ENCODE data around the gene SSTR5.

The SSTR5 gene

DNA sequence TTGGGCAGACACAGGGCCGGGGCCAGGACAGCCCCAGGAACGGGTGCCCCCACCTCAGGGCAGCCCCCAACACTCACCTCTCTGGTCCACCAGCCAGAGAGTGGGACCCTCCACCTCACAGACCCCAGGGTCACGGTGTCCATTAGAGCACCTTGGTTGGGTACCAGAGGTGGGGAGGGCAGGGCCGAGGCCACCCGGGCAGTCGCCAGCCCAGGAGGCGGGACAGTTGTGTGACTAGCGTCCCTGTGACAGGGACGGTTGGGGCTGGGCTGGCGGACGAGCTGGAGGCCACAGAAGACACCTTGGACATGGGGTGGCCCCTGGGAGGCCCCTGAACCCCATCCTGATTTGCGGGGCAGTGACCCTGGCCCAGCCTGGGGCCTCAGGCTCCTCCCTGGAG lies 35.2 kb downstream of the SSTR5 start:
- no peak for DNase-seq

DNA sequence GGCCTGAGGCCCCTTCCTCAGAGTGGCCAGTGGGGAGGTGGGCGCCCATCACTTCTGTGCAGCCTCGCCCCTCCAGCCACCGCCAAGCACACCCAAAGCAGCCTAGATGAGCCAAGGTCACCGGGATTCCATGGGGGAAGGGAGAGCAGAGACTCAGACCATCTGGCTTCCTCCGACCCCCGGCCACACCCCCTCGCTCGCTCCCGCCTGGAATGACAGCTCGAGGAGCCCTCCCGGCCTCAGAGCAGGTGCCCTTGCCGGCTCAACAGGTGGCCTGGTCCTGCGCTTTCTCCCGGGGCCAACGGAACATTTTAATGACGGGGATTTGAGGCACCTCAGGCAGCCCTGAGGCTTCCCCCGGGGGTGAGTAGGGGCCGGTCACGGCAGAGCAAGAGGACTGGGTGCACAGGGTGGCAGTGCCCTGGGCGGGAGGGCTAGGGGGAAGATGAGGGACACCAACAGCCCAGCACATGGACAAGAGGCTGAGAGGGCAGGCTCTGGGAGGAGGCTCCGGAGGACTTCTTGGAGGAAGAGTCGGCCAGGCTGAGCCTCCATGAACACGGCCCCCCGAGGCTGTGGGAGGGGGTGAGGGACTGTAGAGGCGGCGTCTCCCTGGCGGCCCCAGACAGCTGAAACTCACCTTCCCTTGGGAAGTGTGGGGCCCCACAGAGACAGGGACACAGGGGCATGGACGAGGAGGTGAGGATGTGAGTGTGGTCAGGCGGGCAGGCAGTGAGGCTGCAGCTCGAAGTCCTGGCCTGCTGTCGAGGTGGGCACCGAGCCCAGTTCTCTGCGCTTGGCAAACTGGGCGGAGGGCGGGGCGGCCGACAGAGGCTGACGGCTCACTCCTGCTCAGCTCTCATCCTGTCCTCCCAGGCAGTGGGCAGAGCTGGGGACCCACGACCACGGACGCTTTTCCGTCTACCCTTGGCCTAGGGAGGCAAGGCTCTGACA lies 36.0 kb downstream of the SSTR5 start:
- no peak for DNase-seq

DNA sequence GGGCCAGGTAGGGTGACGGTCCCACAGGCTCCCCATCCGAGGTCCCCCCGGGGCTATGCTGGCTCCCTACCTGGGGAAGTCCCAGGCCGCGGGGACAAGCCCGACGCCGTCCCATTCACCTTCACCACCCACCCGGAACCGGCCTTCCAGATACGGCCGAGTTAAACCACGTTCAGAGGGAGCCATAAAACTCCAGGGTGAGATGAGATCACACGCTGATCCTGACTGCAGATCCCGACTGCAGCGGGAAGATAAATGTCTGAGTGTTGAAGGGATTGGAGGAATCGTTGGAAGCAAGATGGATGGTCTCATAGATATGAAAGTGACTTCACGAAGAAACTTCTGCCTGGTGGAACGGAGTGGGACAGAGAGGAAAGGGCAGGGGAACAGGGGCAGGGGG lies 37.1 kb downstream of the SSTR5 start:
- DNase-seq: no peak

DNA sequence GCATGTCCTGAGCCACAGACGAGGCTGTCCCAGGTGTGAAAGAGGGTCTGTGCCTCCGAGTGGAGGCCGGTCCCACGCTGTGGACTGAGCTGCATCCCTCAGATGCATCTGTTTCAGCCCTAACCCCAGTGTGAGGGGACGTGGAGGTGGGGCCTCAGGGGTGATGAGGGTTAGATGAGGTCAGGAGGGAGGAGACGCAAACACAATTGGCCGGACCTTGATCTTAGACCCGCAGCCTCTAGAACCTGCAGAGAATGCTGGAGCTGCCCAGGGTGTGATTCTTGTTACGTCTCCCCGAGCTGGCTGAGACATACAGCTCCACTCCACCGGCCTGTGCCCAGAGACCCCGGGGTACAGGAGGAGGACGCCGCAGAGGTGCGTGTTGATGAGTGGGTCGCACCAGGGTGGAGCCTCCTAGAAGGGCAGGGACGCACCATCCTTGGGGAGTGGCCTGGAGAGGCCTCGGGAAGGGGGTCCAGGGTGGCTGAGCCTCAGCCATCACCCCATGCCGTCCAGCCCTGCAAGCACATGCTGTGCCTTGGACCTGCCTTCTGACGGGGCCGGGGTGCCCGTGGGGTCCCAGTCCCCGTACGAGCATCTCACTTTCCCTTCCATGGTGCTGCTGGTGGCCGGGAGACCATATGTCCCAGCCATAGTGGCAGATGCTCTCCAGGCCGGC lies 40.1 kb downstream of the SSTR5 start:
- DNase-seq: no peak

DNA sequence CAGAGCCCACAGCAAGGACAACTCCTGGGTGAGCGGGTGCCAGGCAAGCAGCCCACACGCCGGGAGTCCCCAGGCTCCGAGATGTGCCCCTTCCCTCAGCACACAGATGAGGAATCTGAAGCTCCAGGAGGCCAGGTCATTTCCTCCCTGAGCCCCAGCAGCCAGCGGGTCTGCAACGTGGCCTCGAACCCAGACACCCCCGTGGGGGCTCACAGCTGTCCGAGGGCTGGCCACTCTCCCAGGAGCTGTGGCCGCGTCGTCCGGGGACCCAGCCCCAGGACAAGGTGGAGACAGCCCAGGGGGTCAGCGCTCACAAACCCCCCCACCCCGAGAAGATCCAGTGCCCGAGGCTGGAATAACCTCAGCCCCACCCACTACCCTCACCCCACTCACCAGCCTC lies 40.9 kb downstream of the SSTR5 start:
- DNase-seq: no peak

DNA sequence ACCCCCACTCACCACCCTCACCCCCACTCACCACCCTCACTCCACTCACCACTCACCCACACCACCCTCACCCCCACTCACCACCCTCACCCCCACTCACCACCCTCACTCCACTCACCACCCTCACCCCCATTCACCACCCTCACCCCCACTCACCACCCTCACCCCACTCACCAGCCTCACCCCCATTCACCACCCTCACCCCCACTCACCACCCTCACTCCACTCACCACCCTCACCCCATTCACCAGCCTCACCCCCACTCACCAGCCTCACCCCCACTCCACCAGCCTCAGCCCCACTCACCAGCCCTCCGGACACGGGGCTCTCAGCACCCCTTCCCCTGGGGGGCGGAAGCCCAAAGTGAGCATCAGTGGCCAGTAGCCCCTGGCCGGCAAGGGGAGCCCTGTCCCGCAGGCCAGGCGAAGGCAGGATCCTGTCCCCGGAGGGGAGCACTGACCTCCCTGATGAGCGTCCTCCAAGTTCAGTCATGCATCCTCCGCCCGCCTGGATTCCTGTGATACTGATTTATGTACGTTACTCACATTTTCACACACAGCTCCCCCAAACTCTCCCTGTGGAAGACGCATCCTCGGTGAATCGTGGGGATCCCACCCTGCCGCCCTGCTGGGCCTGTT lies 41.5 kb downstream of the SSTR5 start:
- DNase-seq: no peak

DNA sequence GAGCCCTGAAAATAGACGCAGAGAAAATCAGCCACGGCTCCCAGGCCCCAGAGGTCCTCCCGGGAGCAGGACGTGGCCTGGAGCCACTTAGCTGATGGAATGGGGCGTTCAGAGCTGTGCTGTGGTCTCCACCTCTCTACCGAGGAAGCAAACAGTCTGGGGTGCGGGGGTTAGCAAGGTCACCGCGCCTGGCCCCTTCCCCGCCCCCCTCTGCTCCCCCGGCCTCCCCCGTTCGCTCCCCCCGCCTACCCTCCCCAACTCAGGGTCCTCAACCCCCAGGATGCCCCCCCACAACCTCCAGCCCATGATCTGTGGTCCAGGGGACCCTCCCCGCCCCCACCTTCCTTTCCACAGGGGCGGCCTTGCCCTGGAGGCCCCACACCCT lies 44.1 kb downstream of the SSTR5 start:
- DNase-seq: no peak

DNA sequence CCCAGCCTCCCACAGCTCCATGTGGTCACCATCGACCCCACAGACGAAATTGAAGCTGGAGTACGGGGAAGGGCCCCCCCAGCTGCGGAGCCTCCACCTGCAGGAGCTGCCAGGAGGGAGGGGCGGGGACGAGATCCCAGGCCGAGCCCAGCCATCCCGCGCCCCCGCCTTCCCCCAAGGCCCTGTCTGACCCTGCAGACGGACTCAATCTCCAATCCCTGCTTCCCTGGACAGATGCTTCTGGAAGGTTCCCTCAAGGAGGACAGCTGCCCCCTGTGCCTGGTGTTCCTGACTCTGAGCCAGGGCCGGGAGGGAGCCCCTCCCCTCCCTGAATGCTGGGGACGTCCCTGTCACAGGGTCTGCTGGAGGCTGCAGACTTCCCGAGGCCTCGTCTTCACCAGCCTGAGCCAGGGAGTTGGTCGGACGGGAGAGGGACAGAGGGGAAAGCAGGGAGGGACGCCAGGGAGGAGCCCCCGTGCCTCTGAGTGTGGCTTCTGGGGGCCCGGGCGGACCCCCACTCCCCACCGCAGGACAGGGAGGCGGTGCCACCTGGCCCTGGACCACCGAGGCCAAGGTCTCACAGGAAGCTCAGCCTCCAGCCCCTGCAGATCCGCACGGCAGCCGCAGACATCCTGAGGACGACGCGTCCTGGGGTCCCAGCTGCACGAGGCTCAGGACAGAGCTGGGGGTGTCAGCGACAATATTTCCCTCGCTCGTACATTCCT lies 44.8 kb downstream of the SSTR5 start:
- no peak for DNase-seq

DNA sequence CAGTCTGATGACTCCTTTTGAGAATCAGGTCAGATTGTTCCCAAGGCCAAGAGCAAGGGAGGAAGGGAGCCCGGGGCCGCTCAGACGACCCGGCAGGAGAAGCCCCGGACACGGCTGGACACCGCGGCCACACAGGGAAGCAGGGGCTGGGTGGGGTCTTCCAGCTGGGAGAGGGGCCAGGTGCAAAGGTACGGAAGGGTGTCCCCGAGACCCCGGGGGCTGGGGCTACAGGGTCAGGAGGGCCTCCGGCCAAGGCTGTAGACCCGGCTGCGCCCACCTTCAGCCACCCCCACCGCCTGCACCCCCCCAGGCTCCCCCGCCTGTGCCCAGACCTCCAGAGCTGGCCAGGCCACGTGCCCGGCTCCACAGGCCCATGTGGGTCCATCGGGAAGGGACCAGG lies 45.4 kb downstream of the SSTR5 start:
- DNase-seq: no peak

DNA sequence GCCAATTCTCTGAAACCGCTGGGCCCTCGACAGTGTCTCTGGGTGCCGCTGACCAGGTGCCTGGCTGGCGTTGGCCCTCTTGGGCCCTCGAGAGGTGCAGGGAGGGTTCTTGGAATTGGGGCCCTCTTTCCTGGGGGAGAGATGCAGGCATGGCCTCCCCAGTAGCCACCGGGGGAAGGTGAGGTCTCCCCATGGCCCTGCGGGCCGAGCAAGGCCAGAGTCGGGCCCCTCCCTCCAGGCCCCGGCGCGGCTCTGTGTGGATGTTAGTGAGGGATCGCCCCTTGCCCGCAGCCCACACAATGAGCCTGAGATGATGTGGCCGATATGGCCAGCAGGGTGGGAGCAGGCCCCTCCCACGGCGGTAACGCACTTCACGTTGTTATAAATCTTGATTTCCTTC lies 46.6 kb downstream of the SSTR5 start:
- no peak for DNase-seq

DNA sequence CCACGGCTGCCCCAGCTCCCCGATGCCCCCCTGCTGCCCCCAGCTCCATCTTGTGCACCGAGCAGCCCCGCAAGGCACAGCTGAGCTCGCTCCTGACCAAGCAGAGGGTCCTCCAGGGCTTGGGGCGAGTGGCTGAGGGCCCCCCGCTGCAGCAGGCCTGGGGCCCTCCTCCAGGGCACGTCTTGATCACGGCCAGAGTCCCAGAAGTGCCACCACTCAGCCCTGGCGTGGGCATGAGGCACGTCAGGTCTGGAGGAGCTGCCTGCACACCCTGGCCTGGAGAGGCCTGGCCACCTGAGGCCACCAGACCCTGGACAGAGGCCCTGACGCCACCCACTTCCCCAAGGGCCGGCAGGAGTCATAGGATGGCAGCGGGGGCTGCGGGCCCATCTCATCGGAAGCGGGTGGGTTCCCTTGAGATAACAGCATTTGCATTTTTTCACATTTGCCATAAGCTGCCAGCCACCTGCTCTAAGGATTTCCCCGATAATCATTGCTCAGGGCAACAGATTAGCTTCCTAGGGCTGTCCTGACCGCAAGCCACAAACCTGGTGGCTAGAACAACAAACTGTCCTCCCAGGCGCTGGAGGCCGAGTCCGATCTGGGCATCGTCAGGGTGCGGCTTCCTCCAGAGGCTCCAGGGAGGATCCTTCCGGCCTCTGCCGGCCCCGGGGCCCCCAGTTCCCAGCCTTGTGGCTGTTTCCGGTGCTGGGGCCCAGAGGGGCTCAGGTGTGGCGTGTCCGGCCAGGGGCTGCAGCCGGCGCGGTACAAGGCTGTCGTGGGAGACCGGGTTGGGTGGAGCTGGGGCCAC lies 47.4 kb downstream of the SSTR5 start:
- no peak for DNase-seq

DNA sequence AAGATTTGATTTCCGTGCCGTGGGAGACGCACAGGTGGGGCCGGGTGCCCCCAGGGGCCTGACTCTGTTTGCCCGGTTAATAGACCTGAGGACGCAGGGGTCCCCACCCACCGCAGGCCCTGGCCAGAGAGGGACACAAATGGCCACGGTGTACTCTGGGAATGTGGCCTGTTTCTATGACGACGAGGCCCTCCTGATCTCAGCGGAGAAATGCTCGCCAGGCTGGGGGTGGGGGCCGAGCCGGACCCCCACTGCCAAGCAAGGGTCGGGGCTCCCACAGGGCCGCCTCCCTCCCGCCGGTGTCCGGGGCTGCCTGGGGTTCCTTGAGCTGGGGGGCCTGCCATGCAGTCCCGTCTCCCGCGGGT lies 48.0 kb downstream of the SSTR5 start:
- DNase-seq: no peak

DNA sequence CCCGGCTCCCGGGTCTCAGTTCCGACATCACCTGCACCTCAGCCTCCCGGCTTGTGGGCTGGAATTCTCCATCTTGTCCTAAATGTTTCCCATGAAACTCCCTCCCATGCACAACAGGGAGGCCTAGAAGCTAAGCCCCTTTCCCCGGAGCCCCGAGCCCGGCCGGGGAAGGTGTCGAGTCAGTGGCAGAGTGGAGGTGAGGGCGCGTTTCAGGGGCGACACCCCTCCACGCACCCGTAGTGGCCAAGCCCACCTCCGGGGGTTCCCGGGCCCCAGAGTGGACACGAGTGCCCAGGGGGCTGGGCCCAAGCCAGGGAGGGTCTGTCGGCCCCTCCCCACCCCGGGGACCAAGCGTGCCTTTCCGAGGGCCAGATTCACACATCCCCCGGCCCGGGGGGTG lies 48.5 kb downstream of the SSTR5 start:
- DNase-seq: no peak

DNA sequence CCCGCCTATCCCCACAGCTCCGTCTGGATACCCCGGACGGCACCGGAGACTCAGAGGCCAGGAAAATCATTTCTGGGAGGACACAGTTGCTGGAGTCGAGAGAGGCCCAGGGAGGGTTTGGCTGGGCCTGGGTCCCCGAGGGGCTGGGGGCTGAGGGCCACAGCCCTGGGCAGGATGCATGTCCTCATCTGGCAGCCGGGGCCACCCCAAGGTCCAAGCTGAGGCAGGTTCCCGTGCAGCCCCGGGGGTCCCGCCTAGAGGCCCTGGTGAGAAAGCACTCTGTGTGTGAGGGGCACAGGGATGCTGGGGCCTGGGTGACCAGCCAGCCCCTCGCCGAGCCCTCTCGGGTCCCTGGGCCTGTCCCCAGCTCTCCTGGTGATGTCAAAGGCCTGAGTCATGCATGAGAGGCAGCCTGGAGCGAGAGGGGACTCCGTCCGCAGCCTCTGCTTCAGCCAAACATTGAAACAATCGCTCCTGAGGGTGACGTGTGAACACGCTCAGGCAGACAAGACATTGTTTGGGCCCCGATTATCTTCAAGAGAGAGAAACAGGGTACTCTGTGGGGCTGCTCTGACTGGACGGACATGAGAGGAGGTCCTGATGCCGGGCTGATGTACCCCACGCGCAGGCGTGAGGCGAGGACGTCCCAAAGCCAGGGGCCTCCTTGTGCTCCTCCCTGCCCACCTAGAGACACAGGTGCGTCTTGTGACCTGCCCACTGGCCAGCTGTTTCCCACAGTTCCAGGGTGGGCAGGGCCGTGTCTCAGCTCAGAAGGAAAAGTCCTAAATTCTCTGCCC lies 49.3 kb downstream of the SSTR5 start:
- DNase-seq: no peak

DNA sequence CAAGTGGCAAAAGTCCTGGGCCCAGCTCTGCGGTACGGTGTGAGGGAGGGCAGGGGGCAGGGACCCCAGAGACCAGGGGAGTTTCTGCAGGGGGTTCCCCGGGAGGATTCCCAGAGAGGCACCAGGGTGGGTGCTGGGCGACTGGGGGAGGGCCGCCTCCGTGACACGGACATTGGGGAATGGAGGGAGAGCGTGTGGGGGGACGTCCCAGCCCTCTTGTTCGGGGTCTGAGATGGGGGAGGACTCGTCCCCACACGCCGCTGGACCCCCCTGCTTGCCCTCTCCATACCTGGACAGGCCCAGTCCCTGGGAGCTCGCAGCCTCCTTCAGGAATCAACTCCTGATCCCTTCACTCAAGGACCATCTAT lies 49.8 kb downstream of the SSTR5 start:
- no peak for DNase-seq

DNA sequence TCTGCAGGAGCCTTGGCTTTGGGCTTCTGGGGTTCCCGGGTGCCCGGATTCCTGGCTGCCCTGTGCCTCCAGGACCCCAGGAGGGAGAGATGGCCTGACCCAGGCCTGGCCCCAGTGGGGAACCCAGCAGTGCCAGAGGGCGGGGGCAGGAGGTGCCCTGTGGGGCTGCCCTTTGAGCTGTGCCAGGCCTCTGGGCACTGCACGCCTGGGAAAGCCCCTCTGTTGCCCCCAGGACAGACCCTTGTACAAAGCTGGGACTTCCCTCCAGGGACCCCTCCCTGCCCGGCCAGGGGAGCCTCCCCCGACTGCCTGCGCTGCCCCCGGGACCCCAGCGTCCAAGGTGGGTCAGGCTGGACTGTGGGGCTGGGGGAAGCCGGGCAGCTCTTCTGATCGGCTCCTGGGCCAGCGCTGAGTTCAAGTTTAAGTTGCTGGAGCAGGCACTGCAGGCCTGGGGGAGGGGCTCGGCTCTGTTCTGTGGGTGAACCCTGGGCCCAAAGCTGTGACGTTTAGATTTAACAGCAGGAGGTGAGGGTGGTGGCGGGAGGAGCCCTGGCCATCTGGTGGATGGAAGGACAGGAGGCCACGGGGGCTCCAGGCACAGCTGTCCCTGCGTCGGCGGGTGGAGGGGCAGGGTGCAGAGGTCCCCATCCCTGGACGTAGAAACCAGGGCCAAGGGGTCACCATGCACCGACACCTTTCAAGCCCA lies 51.1 kb downstream of the SSTR5 start:
- no peak for DNase-seq

DNA sequence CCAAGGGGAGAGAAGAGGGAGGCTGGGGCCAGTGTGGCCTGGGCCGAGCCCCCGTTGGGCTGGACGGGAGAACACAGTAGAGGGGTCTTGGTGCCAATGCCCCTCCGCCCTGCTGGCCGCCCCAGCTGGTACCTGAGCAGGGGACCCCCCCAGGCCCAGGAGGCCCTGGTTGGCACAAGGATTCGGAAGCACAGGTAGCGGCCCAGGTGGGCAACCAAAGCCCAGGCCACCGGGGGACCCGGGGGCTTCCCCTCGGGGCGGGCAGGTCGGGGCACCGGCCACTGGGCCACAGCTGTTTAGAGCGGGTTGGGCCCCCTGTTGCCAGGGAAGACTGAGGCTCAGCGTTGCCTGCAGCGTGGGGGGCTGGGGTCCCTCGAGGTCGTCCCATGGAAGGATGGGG lies 51.7 kb downstream of the SSTR5 start:
- DNase-seq: no peak

DNA sequence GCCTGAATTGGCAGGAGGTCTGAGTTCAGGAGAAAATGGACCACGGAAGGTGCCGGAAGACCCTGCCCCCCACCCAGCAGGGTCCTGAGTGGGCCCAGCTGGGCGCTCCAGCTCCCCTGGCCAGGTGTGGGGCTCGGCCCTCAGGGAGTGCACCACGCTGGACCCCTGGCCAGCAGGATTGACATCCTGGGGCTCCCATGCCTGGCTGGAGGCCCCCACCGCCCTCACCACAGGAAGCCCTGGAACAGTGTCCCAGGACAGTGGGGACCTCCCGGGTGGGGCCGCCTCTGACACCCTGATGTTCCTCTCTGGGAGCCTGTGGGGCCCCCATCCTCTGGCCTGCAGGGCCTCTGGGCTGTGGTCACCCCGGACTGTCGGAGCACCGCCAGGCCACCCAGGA lies 52.2 kb downstream of the SSTR5 start:
- DNase-seq: no peak

DNA sequence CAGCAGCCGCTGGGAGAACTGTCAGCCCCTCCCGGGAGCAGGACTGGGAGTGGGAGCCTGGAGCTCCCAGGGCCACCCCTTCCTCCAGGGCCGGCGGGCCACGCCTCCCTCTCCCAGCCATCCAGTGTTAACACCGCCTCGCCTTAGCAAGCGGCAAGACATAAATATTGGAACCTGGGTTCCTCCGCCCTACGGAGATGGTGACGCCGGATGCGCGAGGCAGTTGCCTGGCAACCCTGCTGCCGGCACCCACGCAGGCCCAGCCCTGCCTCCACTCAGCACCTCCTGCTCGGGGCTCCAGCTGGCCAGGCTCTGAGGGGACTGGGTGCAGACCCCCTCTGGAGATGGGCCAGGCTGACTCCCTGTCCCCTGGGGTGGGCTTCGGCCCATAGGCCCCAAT lies 52.9 kb downstream of the SSTR5 start:
- no peak for DNase-seq

DNA sequence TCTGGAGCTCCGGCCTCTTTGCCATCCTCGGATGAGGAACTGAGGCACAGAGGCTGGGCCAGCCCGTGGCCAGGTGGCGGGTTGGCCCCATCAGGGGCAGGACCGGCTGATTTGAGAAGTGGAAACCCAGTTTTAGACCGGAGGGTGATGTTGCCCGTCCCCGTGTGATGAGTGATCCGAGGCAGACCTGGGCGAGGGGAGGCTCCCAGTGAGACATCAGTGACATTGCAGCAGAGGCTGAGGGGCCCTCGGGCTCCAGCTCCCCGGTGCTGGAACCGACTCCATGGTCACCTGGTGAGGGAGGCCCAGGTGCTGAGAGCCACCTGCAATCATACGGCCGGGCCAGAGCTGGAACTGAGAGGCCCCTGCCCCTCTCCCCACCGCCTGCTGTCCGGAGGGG lies 53.5 kb downstream of the SSTR5 start:
- no peak for DNase-seq

DNA sequence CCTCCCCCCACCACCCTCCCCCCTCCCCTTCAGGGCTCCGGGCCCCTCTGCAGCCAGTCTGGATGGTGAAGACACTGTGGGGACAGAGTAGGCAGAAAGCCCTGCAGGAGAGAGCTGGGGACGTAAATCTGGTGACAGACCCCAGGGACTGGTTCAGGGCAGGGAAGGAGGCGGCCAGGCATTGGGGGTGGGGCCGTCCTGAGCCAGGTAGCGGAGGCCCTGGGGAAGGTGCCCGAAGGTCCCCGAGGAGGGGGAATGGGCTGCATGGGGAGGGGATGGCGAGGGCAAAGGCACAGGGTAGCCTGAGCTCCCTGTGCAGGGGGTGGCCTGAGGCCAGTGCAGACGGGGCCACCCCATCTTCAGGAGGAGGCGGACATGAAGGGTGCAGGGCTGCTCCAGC lies 54.0 kb downstream of the SSTR5 start:
- no peak for DNase-seq
